LNCAP (cell line): Measurements from ENCODE around the gene ASS1.

Experiments used
- CTCF ChIP-seq: fragments of 450-650 bp; IDR thresholded peaks from 2 replicates; pipeline ENCODE4 v1.5.1; 2017; ENCODE audit warnings: mild to moderate bottlenecking

ASS1 gene

DNA sequence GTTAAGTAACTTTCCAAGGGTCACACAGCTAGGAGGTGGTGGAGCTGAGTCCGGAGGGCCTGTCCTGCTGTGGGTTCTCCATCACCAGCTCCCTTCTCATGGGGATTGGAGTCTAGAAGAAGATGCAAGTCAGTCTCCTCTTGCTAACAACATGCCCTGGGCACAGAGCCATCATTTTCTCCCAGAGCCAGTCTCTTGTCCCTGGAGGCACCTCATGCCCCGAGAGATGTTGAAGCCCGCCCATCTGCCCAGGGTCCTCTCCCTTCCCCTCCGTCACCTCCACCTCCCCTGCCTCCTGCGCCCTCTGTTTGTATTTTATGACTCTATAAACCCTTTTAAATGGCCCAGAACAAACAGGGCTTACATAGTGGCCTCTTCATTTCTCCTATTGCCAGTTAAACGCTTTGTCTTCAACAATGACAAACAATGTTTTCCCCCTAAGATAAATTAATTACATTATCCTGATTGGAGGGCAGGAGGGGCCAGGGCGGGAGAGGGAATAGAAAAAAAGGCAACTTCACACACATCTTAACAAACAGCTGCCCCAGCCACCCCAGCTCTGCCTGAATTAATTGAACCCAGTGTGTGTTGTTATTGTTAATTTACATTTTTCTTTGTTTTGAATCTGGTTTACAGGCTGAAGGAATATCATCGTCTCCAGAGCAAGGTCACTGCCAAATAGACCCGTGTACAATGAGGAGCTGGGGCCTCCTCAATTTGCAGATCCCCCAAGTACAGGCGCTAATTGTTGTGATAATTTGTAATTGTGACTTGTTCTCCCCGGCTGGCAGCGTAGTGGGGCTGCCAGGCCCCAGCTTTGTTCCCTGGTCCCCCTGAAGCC is 55.8 kb downstream of the ASS1 start:
- no peak for TF ChIP-seq CTCF

DNA sequence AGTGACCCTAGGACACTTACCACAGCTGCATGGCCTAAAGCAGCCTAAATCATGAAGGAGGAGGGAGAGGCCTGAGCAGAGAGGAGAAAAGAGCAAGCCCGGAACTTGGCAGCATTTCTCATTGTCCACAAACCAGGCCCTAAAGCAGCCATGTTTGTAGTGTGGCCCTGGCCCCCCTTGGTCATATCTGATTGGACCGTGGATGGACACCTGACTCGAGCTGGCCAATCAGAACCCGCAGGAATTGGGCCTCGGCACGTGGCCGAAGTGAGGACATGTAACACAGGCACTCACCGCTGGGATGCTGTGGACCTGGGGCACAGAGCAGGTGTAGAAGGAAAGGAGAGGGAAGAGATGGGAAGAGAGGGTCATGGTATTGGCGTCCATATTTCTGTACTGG is 56.9 kb downstream of the ASS1 start:
- TF ChIP-seq CTCF: no peak

- no peak for TF ChIP-seq CTCF
Measured at GRCh38 chr9:130508218-130508617, 63.5 kb downstream of the ASS1 start.

- no peak for TF ChIP-seq CTCF
Measured at GRCh38 chr9:130512199-130512598, 67.4 kb downstream of the ASS1 start.

DNA sequence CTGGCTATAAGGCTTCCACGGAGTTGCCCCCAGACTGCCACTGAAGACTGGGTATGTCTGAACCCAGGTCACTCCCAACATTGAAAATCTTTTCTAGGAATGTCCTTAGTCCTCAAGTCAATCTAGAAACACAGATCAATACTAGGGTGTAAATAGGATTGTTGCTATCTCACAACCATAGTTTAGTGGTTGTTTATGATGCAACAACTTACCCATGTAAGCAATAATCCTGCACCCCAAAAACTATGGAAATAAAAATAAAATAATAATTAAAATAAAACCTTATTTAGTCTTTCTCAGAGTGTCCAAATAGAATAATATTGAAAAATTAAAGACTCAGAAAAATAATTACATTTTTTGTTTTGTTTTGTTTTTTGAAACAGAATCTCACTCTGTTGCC is 68.3 kb downstream of the ASS1 start:
- TF ChIP-seq CTCF: no peak

- TF ChIP-seq CTCF: no peak
Measured at GRCh38 chr9:130518233-130518632, 73.5 kb downstream of the ASS1 start.

- no peak for TF ChIP-seq CTCF
Measured at GRCh38 chr9:130518943-130519799, 74.4 kb downstream of the ASS1 start.
